Spleen (tissue), 7 donors: ENCODE data around the gene ZNF264.

ENCODE experiments used
- CTCF ChIP-seq, 11 experiments: fragments of 200-600 bp in 7 of 11; fragments of 450-650 bp in 4 of 11; sonication (generic) in 4 of 11; IDR thresholded peaks in 8 of 11; conservative IDR thresholded peaks in 3 of 11; 1 replicate in 7 of 11; 2 replicates in 4 of 11; pipeline versions ENCODE4 v1.4.0 to v1.8.0; 2016 to 2021; ENCODE audit warnings: antibody characterized with exemption in 11 of 11, inconsistent platforms in 4 of 11, mild to moderate bottlenecking in 1 of 11
- POLR2A ChIP-seq, 3 donors: fragments of 450-650 bp; IDR thresholded peaks; one replicate each; pipeline ENCODE4 v1.5.1; 2017; ENCODE audit warnings: antibody characterized with exemption in 3 of 3, mild to moderate bottlenecking in 1 of 3
- POLR2AphosphoS5 ChIP-seq, 3 donors: sonication (generic); formaldehyde crosslinking; IDR thresholded peaks; one replicate each; pipeline ENCODE4 v1.5.1; 2017; ENCODE audit warnings: antibody characterized with exemption in 3 of 3
- donor health status: DM: no; HTN: no; CAD: no; lungs with moderate emphysema.
- donor health status: DM: no; HTN: no; CAD: no.
- donor health status: DM: no; HTN: no; CAD: no.

DNA sequence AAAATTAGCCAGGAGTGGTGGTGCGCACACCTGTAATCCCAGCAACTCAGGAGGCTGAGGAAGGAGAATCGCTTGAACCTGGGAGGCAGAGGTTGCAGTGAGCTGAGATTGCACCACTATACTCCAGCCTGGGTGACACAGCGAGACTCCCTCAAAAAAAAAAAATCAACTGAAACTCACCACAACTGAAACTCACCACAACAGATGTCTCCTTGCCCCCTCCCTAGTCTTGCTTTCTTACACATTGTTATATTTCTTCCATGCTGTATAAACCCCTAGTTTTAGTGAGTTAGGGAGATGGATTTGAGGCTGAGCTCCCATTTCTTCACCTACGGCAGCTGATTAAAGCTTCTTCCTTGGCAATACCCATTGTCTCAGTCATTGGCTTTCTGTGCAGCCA lies 49.6 kb upstream of the ZNF264 start:
- TF ChIP-seq CTCF (IDR thresholded peaks at IDR 0.05 in 8 of 11, conservative IDR thresholded peaks at IDR 0.05 in 3 of 11): no peak
- TF ChIP-seq POLR2A (IDR thresholded peaks at IDR 0.05): no peak
- no peak for TF ChIP-seq POLR2AphosphoS5 (IDR thresholded peaks at IDR 0.05)
